ENCODE data around the gene TTC32.

Gene TTC32

DNA sequence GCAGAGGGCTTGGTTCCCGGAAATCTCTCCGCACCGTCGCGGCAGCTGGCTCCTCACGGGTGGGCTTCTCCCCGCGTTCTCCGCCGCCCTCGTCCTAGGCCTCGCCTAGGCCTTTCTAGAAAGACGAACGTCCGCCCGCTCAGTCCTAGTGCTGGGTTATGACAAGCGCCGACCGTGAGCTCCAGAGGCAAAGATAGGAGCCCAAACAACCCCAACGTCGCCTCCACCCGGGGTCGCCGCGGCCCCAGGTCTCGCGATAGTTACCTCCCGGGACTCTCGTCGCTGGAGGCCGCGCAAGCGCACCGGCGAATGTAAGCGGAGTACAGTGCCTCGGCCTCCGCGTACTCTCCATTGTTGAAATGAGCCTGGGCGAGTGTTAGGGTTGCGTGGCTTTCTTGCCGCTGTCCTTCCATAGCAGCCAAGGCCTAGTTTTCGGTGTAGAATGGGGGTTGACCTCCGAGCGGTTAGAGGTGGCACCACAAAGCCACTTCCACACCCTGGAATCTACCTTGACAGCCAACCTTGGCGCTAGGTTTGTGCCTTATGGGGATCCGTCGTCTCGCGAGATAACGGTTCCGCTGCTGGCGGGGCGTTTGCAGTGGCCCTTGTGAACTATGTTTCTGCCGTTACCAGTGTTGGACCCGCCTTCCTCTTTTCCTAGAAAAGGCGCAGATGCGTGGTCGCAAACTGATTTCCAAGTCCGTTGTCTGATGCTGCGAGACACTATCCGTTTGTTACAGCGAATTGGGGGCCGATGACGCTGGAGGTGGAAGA lies at the start of gene TTC32:
Gene TTC32 (minus strand): TSS at position 542 of the 774 bp plus-strand sequence. CDS start 129 bp downstream, at position 413.
- H3K27me3 ChIP-seq (ENCODE audit: control insufficient read depth, insufficient read depth, low read length): no peaks in the 10 kb centered on the region
- no peaks in the 10 kb centered on the region for H3K4me1 ChIP-seq (ENCODE audit: control insufficient read depth, insufficient read depth, low read length)
- no peak within 1 kb of the TSS for H3K27ac ChIP-seq (ENCODE audit: low read length)
- peak within 1 kb of the TSS; percentile 86 for H3K4me3 ChIP-seq (ENCODE audit: low read length)
- no peaks in the 10 kb centered on the region for H3K9me3 ChIP-seq (ENCODE audit: control insufficient read depth, insufficient read depth, low read length)
- DNase-seq (ENCODE audit: low read depth, low spot score): peak; percentile 86
- H3K36me3 ChIP-seq (ENCODE audit: control insufficient read depth, insufficient read depth, low read length): no peaks in the 10 kb centered on the region
- no CpG with 5 or more reads among the region's 65 CpGs for WGBS (ENCODE audit: insufficient coverage, insufficient read length)

DNA sequence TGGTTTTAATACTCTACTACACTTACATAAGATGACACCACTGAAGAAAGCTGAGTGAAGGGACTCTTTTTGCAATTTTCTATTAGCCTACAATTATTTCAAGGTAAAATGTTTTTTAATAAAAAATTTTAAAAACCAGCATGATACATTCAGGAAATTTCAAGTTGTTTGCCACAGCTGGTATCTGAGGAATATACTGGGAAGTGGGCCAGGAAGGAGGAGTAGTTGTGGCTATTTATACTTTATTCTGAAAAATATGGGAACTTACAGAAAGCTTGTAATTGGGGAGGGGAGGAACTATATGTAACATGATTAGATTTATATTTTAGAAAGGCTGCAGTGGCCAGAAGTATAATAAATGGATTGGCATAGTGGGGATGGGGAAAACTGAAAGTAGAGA lies 47.3 kb upstream of the TTC32 start:
- Histone ChIP-seq H3K4me1 (ENCODE audit: control insufficient read depth, insufficient read depth, low read length) (no peaks in the 10 kb centered on the region), H3K27me3 (ENCODE audit: control insufficient read depth, insufficient read depth, low read length) (no peaks in the 10 kb centered on the region), H3K9me3 (ENCODE audit: control insufficient read depth, insufficient read depth, low read length) (no peaks in the 10 kb centered on the region), H3K4me3 (ENCODE audit: low read length) (no peak overlapping the region), H3K27ac (ENCODE audit: low read length) (no peak overlapping the region), H3K36me3 (ENCODE audit: control insufficient read depth, insufficient read depth, low read length) (peaks cover 2% of the 10 kb centered on the region; the same call in 1 of the 2 replicates)
- no peak for DNase-seq (ENCODE audit: low read depth, low spot score)

DNA sequence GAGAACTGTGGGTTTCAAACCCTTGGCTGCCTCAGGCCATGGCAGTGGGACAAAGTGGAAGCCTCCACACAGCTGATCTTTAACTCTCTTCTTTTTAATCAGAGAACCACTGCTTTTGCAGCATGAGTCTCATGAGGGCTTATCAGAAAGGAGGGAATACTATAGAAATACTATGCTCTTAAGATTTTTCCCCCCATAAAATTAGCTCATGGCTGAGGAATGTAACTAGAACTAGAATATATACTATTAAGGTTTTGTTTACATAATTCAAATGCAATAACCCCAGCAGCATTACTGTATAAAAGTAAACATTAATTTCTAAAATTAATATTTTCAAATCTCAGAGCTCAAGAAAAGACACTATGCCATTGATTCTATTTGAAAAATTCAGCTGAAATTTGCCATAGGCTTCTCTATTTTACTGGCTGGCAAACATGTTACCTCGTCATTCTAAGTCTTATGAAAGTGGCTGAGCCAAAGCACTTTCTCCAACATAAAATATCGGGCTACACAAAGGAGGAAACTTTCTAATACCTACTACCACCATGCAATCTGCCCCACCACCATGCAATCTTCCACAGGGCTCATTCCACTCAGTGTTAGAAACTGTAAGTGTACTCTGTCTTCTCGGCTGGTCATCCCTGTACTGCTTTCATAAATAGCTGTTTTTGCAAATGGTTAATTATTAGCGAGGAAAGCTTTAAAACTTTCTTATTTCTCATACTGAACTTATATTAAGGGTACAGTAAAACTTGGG lies 45.6 kb upstream of the TTC32 start:
- H3K27me3 ChIP-seq (ENCODE audit: control insufficient read depth, insufficient read depth, low read length): no peaks in the 10 kb centered on the region
- H3K4me3 ChIP-seq (ENCODE audit: low read length): no peak overlapping the region
- DNase-seq (ENCODE audit: low read depth, low spot score): no peak
- H3K9me3 ChIP-seq (ENCODE audit: control insufficient read depth, insufficient read depth, low read length): no peaks in the 10 kb centered on the region
- no CpG with 5 or more reads among the region's 4 CpGs for WGBS (ENCODE audit: insufficient coverage, insufficient read length)
- peaks cover 2% of the 10 kb centered on the region; the same call in 1 of the 2 replicates for H3K36me3 ChIP-seq (ENCODE audit: control insufficient read depth, insufficient read depth, low read length)
- H3K4me1 ChIP-seq (ENCODE audit: control insufficient read depth, insufficient read depth, low read length): no peaks in the 10 kb centered on the region
- H3K27ac ChIP-seq (ENCODE audit: low read length): no peak overlapping the region

- Histone ChIP-seq H3K36me3 (ENCODE audit: control insufficient read depth, insufficient read depth, low read length) (peaks cover 2% of the 10 kb centered on the region; the same call in 1 of the 2 replicates), H3K9me3 (ENCODE audit: control insufficient read depth, insufficient read depth, low read length) (no peaks in the 10 kb centered on the region), H3K27me3 (ENCODE audit: control insufficient read depth, insufficient read depth, low read length) (no peaks in the 10 kb centered on the region), H3K4me3 (ENCODE audit: low read length) (no peak overlapping the region), H3K4me1 (ENCODE audit: control insufficient read depth, insufficient read depth, low read length) (no peaks in the 10 kb centered on the region), H3K27ac (ENCODE audit: low read length) (no peak overlapping the region)
- no CpG with 5 or more reads among the region's 2 CpGs for WGBS (ENCODE audit: insufficient coverage, insufficient read length)
- DNase-seq (ENCODE audit: low read depth, low spot score): no peak
Observed at GRCh38 chr2:19944205-19944845, 42.5 kb upstream of the TTC32 start.

GRCh38 chr2:19943189-19943588 lies 41.4 kb upstream of the TTC32 start:
- Histone ChIP-seq H3K27ac (ENCODE audit: low read length) (no peak overlapping the region), H3K4me3 (ENCODE audit: low read length) (no peak overlapping the region), H3K4me1 (ENCODE audit: control insufficient read depth, insufficient read depth, low read length) (no peaks in the 10 kb centered on the region), H3K36me3 (ENCODE audit: control insufficient read depth, insufficient read depth, low read length) (no peaks in the 10 kb centered on the region; the same call in 1 of the 2 replicates), H3K27me3 (ENCODE audit: control insufficient read depth, insufficient read depth, low read length) (no peaks in the 10 kb centered on the region), H3K9me3 (ENCODE audit: control insufficient read depth, insufficient read depth, low read length) (no peaks in the 10 kb centered on the region)
- WGBS (ENCODE audit: insufficient coverage, insufficient read length): no CpG with 5 or more reads among the region's 1 CpG
- no peak for DNase-seq (ENCODE audit: low read depth, low spot score)

DNA sequence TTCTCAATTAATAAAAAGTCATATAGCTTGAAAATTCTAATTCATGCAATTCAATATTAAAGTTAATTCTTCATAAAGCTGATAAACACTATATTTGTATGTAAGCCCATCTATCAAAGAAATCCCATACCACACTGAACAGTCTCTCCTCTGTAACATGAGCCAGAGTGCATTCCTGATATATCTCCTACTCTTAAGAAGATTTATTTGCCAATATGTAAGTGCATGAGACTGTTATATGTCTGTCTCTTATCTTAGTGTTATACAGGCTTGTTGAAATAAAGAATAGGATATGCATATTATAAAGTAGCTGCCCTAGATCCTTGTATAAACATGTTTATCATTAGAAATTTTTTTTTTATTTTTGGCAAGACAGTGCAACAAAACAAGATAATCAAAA lies 40.4 kb upstream of the TTC32 start:
- H3K27me3 ChIP-seq (ENCODE audit: control insufficient read depth, insufficient read depth, low read length): no peaks in the 10 kb centered on the region
- DNase-seq (ENCODE audit: low read depth, low spot score): no peak
- H3K36me3 ChIP-seq (ENCODE audit: control insufficient read depth, insufficient read depth, low read length): peaks cover 2% of the 10 kb centered on the region; the same call in 1 of the 2 replicates
- no peaks in the 10 kb centered on the region for H3K4me1 ChIP-seq (ENCODE audit: control insufficient read depth, insufficient read depth, low read length)
- no peaks in the 10 kb centered on the region for H3K9me3 ChIP-seq (ENCODE audit: control insufficient read depth, insufficient read depth, low read length)
- no peak overlapping the region for H3K4me3 ChIP-seq (ENCODE audit: low read length)
- no peak overlapping the region for H3K27ac ChIP-seq (ENCODE audit: low read length)

DNA sequence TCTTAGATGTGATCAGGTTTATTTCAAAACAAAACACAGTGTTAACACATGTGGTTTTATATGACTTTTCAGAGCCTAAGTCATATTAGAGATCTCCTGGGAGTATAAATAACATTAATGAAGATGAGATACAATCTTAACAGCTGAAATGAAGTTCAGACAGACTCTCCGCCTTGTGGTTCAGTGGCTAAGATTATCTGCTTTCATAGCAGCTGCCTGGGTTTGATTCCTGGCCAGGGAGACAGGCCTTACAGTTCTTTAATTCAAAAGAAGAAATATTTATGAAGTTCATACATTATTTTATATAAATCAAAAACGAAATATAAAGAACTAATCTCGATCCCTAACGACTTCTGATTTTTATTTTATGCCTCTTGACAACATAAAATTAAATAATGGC lies 35.2 kb upstream of the TTC32 start:
- Histone ChIP-seq H3K9me3 (ENCODE audit: control insufficient read depth, insufficient read depth, low read length) (no peaks in the 10 kb centered on the region), H3K4me1 (ENCODE audit: control insufficient read depth, insufficient read depth, low read length) (no peaks in the 10 kb centered on the region), H3K27me3 (ENCODE audit: control insufficient read depth, insufficient read depth, low read length) (no peaks in the 10 kb centered on the region), H3K36me3 (ENCODE audit: control insufficient read depth, insufficient read depth, low read length) (peaks cover 7% of the 10 kb centered on the region; the same call in 1 of the 2 replicates), H3K27ac (ENCODE audit: low read length) (no peak overlapping the region), H3K4me3 (ENCODE audit: low read length) (no peak overlapping the region)
- no peak for DNase-seq (ENCODE audit: low read depth, low spot score)
- WGBS (ENCODE audit: insufficient coverage, insufficient read length): 100% methylated on average over 3 of the region's 4 CpGs

GRCh38 chr2:19936203-19936602 lies 34.4 kb upstream of the TTC32 start:
- Histone ChIP-seq H3K4me1 (ENCODE audit: control insufficient read depth, insufficient read depth, low read length) (no peaks in the 10 kb centered on the region), H3K4me3 (ENCODE audit: low read length) (no peak overlapping the region), H3K27me3 (ENCODE audit: control insufficient read depth, insufficient read depth, low read length) (no peaks in the 10 kb centered on the region), H3K9me3 (ENCODE audit: control insufficient read depth, insufficient read depth, low read length) (no peaks in the 10 kb centered on the region), H3K27ac (ENCODE audit: low read length) (no peak overlapping the region), H3K36me3 (ENCODE audit: control insufficient read depth, insufficient read depth, low read length) (peaks cover 7% of the 10 kb centered on the region; the same call in 1 of the 2 replicates)
- DNase-seq (ENCODE audit: low read depth, low spot score): no peak
- WGBS (ENCODE audit: insufficient coverage, insufficient read length): no CpG with 5 or more reads among the region's 2 CpGs

- no peak for DNase-seq (ENCODE audit: low read depth, low spot score)
- no peaks in the 10 kb centered on the region for H3K27me3 ChIP-seq (ENCODE audit: control insufficient read depth, insufficient read depth, low read length)
- peaks cover 11% of the 10 kb centered on the region; the same call in 1 of the 2 replicates for H3K36me3 ChIP-seq (ENCODE audit: control insufficient read depth, insufficient read depth, low read length)
- H3K4me3 ChIP-seq (ENCODE audit: low read length): no peak overlapping the region
- WGBS (ENCODE audit: insufficient coverage, insufficient read length): no CpG with 5 or more reads among the region's 5 CpGs
- H3K27ac ChIP-seq (ENCODE audit: low read length): no peak overlapping the region
- no peaks in the 10 kb centered on the region for H3K4me1 ChIP-seq (ENCODE audit: control insufficient read depth, insufficient read depth, low read length)
- no peaks in the 10 kb centered on the region; the same call in 1 of the 2 replicates for H3K9me3 ChIP-seq (ENCODE audit: control insufficient read depth, insufficient read depth, low read length)
Observed at GRCh38 chr2:19933351-19933981, 31.7 kb upstream of the TTC32 start.

- Histone ChIP-seq H3K27ac (ENCODE audit: low read length) (no peak overlapping the region), H3K9me3 (ENCODE audit: control insufficient read depth, insufficient read depth, low read length) (no peaks in the 10 kb centered on the region; the same call in 1 of the 2 replicates), H3K4me1 (ENCODE audit: control insufficient read depth, insufficient read depth, low read length) (no peaks in the 10 kb centered on the region), H3K36me3 (ENCODE audit: control insufficient read depth, insufficient read depth, low read length) (peaks cover 11% of the 10 kb centered on the region; the same call in 1 of the 2 replicates), H3K4me3 (ENCODE audit: low read length) (no peak overlapping the region), H3K27me3 (ENCODE audit: control insufficient read depth, insufficient read depth, low read length) (no peaks in the 10 kb centered on the region)
- no peak for DNase-seq (ENCODE audit: low read depth, low spot score)
- no CpG with 5 or more reads among the region's 2 CpGs for WGBS (ENCODE audit: insufficient coverage, insufficient read length)
Observed at GRCh38 chr2:19932928-19933327, 31.1 kb upstream of the TTC32 start.
